ENCODE results near the gene COPZ1.

GRCh38 chr12:54352891-54353874, 28.3 kb downstream of the COPZ1 start:
- TF ChIP-seq CTCF (IDR thresholded peaks at IDR 0.05) (no peak), POLR2A (IDR thresholded peaks at IDR 0.05) (peak in 1 of 2 donors; percentile 59)

Measured in thyroid gland (tissue), 4 donors.